Lower leg skin (tissue), 3 donors: ENCODE measurements around the gene IER2.

Experiments
- POLR2A ChIP-seq, 2 donors: fragments of 450-650 bp; IDR thresholded peaks; one replicate each; pipeline ENCODE4 v1.6.1; 2016 to 2017; ENCODE audit warnings: antibody characterized with exemption in 2 of 2, mild to moderate bottlenecking in 1 of 2, moderate library complexity in 1 of 2
- TF ChIP-seq, protein P1 (sequence below), 3 donors: fragments of 450-650 bp; IDR thresholded peaks; one replicate each; pipeline ENCODE4 v1.5.1; 2016; ENCODE audit warnings: antibody characterized with exemption in 3 of 3, mild to moderate bottlenecking in 3 of 3, moderate library complexity in 2 of 3

DNA sequence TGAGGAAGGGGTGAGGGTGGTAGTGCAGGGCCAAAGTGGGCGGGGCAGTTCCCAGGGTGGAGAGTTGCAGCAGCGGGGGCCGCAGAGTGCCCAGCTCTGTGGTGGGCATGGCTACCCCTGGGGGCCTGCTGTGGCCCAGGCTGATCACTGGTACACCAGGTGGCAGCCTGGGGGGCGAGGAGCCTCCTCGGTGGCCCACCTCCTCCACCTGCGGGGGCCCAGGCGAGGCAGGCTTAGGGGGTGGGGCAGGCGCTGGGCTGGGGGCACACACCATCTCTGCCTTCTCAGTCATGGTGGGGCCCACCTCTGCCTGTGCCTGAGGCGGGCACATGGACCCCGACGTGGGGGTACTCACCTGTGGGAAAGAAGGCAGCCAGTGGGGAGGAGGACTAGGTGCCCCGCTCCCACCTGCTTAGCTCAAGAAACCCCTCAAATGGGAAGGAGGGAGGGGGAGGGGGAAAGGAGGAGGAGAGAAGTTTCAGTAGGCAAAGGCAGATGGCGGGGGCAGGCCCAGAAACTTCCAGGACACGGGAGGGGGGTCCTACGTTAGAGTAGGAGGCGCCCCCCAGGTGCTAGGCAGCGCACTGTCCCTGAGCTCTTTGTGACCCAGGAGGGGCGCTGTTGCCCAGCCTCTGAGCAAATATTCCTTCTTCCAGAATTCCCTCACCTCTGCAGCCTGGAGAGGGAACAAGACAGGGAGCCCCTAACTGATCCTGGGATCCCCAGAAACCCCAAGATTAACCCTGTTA is 49.2 kb upstream of the IER2 start:
- TF ChIP-seq, protein P1, sequence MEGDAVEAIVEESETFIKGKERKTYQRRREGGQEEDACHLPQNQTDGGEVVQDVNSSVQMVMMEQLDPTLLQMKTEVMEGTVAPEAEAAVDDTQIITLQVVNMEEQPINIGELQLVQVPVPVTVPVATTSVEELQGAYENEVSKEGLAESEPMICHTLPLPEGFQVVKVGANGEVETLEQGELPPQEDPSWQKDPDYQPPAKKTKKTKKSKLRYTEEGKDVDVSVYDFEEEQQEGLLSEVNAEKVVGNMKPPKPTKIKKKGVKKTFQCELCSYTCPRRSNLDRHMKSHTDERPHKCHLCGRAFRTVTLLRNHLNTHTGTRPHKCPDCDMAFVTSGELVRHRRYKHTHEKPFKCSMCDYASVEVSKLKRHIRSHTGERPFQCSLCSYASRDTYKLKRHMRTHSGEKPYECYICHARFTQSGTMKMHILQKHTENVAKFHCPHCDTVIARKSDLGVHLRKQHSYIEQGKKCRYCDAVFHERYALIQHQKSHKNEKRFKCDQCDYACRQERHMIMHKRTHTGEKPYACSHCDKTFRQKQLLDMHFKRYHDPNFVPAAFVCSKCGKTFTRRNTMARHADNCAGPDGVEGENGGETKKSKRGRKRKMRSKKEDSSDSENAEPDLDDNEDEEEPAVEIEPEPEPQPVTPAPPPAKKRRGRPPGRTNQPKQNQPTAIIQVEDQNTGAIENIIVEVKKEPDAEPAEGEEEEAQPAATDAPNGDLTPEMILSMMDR (IDR thresholded peaks at IDR 0.05) = no peak
- no peak for TF ChIP-seq POLR2A (IDR thresholded peaks at IDR 0.05)
